Fibroblast of mammary gland (primary cell): ENCODE measurements around the gene UBE2D1.

ENCODE experiments used
- DNase-seq: peaks from one replicate; pipeline ENCODE4 v3.0.0-alpha.2; 2010; ENCODE audit warnings: low read depth
- H3K4me3 ChIP-seq: 2 replicates; pipeline ENCODE4 v1.5.1; 2011; ENCODE audit warnings: low read depth, mild to moderate bottlenecking, low read length, moderate library complexity; ENCODE audit not compliant: control insufficient read depth
- TF ChIP-seq, protein P1 (sequence below): conservative IDR thresholded peaks from 2 replicates; pipeline ENCODE4 v1.5.1; 2011; ENCODE audit warnings: low read depth, low read length, inconsistent platforms; ENCODE audit not compliant: control insufficient read depth, insufficient read depth

Gene UBE2D1

DNA sequence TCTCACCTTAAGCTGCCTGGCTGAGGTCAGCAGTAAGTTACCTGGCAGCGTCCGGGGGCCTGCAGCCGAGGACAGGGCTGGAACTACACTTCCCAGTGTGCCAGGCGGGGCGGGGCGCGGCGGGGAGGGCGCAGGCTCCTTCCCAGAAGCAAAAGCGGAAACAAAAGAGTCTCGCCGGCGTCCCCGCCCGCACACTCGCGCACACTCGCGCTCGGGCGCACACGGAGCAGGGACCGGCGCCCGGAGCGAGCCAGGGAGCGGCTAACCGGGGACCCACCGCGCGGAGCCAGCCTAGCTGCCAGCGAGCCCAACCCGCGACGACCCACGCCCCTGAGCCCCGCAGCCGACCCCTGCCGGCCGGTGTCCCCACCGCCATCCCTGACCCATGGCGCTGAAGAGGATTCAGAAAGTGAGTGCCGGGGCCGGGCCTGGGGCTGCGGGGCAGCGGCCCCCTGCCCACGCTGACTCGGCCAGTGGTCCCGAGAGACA lies at the start of gene UBE2D1:
TSS of gene UBE2D1 (plus strand) at position 190 of the 489 bp plus-strand sequence. CDS start at position 386, 196 bp downstream.
- peak; percentile 54 for DNase-seq
- TF ChIP-seq, protein P1, sequence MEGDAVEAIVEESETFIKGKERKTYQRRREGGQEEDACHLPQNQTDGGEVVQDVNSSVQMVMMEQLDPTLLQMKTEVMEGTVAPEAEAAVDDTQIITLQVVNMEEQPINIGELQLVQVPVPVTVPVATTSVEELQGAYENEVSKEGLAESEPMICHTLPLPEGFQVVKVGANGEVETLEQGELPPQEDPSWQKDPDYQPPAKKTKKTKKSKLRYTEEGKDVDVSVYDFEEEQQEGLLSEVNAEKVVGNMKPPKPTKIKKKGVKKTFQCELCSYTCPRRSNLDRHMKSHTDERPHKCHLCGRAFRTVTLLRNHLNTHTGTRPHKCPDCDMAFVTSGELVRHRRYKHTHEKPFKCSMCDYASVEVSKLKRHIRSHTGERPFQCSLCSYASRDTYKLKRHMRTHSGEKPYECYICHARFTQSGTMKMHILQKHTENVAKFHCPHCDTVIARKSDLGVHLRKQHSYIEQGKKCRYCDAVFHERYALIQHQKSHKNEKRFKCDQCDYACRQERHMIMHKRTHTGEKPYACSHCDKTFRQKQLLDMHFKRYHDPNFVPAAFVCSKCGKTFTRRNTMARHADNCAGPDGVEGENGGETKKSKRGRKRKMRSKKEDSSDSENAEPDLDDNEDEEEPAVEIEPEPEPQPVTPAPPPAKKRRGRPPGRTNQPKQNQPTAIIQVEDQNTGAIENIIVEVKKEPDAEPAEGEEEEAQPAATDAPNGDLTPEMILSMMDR, result no peak
- peak within 1 kb of the TSS; percentile 80 for H3K4me3 ChIP-seq

DNA sequence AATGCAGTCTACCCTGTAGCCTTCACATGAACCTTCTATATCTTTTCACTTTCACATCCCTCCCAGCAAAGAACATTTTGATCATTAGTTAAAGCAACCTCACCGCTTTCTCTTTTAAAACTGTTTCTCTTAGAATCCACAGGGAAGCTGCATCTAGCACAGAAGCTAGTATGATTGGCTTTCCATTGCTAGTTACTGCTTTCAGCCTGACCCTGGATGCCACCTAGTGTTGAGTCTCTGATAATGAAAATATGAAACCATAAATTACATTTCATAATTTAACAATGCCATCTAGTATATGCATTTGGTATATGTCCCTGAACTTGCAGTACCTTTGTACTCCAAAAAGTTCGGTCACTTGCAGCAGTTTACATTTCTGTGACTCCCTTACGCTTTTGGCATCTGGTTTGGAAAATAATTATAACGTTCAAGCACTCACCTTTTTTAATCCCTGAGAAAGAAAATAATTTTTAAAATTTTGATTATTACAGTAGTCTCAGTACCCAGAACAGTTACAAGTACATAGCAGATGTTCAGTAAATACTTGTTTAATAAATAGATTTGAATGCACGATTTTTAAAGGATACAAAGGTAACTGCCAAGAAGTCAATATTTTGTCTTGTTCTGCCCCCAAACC lies 43.1 kb upstream of the UBE2D1 start:
- TF ChIP-seq, protein P1, result peak; percentile 82
- DNase-seq, result peak; percentile 68
- no peak overlapping the region for H3K4me3 ChIP-seq

- TF ChIP-seq, protein P1, result no peak
Observed at GRCh38 chr10:58293989-58294388, 40.8 kb upstream of the UBE2D1 start.

DNA sequence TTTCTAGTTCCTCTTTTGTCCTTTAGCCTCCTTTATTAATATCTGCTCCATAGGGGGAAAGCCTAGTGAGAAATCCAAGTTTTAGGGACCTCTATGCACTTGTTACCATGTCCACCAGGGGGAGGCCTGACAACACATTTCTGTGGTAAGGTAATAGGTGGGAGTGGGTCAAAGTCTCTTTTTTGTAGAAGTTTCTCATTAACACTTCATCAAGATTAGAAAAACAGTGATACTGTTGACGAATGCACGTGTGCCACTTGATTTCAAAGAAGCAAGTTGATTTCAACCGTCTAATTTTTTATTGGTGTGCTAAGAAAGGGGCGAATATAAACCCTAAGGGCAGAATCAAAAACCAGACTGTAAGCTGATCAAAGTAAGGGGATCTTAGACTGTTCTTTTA lies 35.2 kb upstream of the UBE2D1 start:
- TF ChIP-seq, protein P1, result peak; percentile 95
- H3K4me3 ChIP-seq, result no peak overlapping the region
- DNase-seq, result peak; percentile 65

More at GRCh38 chr10:58293989-58294388, 40.8 kb upstream of the UBE2D1 start:
- H3K4me3 ChIP-seq, result no peak overlapping the region
- DNase-seq, result no peak

DNA sequence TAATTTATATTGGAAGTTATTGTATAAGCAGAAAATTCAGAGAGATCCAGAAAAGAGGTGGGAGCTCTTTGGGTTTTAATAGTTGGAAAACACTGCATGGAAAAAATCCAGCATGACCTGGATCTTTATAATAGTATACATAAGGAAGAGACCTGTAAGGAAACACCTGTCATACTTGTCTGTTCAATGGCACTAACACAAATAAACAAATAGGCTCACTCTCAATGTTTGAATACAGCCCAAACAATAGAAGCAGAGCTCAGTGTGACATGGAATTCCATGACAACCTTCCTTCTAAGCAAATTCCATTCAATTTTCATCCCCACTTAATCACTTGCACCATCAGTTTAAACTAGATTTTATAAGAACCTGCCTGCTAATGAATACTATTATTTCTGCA lies 34.1 kb upstream of the UBE2D1 start:
- no peak overlapping the region for H3K4me3 ChIP-seq
- DNase-seq, result no peak
- TF ChIP-seq, protein P1, result no peak

- TF ChIP-seq, protein P1, result no peak
- H3K4me3 ChIP-seq, result no peak overlapping the region
- no peak for DNase-seq
Observed at GRCh38 chr10:58302254-58302653, 32.6 kb upstream of the UBE2D1 start.
